ENCODE results near the gene CXXC1.
A peak's percentile ranks its signal among the peaks of the same experiment; 100 is the strongest.

The CXXC1 gene

DNA sequence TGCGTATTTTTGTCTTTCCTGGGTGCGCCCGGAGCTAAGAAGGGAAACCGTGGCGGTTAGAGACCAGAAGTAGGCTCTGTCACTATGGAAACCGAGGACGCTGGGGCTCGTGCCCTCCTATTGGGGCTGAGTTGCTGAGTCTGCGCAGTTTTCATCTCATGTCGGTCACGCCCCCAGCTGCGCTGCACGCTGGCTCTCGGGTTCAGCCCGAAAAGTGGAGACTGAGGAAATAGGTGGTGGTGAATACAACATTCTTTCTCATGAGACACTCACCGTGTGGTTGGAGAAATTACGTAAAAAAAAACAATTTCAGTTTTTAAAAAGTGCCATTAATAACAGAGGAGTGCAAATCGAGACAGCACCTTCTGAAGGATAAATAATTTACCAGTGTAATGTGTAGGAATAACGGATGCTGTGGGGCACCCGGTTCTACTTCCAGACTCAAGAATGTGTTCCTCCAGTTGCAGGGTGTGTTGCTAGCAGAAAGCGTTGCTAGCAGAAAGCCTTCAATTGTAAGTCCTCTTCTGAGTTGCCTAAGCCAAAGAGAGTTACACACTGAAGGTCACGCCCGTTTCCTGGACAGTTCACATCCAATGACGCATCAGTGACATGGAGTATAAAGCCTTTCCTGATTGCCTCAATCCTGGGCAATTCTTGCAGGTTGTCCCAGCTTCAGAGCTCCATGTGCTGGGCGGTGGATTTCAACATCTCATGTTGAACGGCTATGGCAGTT lies 20.4 kb upstream of the CXXC1 start:
- ATAC-seq, result peak; percentile 100
- TF ChIP-seq ISL1 (CRISPR knock-in tag; IDR thresholded peaks at IDR 0.05) (no peak), ZNF70 (CRISPR knock-in tag; IDR thresholded peaks at IDR 0.05) (no peak), TOX (CRISPR knock-in tag; IDR thresholded peaks at IDR 0.05; ENCODE audit: borderline replicate concordance) (no peak), BACH2 (CRISPR knock-in tag; IDR thresholded peaks at IDR 0.05; ENCODE audit: borderline replicate concordance) (no peak), ZNF565 (CRISPR knock-in tag; conservative IDR thresholded peaks at IDR 0.05; ENCODE audit: low read depth) (no peak), RARB (CRISPR knock-in tag; IDR thresholded peaks at IDR 0.05) (no peak), OSR1 (CRISPR knock-in tag; IDR thresholded peaks at IDR 0.05) (no peak), GLIS3 (CRISPR knock-in tag; IDR thresholded peaks at IDR 0.05) (no peak), SNAI2 (CRISPR knock-in tag; IDR thresholded peaks at IDR 0.05) (no peak), PPARA (CRISPR knock-in tag; IDR thresholded peaks at IDR 0.05; ENCODE audit: borderline replicate concordance) (no peak)
- TF ChIP-seq, protein P1, sequence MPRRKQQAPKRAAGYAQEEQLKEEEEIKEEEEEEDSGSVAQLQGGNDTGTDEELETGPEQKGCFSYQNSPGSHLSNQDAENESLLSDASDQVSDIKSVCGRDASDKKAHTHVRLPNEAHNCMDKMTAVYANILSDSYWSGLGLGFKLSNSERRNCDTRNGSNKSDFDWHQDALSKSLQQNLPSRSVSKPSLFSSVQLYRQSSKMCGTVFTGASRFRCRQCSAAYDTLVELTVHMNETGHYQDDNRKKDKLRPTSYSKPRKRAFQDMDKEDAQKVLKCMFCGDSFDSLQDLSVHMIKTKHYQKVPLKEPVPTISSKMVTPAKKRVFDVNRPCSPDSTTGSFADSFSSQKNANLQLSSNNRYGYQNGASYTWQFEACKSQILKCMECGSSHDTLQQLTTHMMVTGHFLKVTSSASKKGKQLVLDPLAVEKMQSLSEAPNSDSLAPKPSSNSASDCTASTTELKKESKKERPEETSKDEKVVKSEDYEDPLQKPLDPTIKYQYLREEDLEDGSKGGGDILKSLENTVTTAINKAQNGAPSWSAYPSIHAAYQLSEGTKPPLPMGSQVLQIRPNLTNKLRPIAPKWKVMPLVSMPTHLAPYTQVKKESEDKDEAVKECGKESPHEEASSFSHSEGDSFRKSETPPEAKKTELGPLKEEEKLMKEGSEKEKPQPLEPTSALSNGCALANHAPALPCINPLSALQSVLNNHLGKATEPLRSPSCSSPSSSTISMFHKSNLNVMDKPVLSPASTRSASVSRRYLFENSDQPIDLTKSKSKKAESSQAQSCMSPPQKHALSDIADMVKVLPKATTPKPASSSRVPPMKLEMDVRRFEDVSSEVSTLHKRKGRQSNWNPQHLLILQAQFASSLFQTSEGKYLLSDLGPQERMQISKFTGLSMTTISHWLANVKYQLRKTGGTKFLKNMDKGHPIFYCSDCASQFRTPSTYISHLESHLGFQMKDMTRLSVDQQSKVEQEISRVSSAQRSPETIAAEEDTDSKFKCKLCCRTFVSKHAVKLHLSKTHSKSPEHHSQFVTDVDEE (CRISPR knock-in tag; IDR thresholded peaks at IDR 0.05), result no peak
- TF ChIP-seq, protein P2, sequence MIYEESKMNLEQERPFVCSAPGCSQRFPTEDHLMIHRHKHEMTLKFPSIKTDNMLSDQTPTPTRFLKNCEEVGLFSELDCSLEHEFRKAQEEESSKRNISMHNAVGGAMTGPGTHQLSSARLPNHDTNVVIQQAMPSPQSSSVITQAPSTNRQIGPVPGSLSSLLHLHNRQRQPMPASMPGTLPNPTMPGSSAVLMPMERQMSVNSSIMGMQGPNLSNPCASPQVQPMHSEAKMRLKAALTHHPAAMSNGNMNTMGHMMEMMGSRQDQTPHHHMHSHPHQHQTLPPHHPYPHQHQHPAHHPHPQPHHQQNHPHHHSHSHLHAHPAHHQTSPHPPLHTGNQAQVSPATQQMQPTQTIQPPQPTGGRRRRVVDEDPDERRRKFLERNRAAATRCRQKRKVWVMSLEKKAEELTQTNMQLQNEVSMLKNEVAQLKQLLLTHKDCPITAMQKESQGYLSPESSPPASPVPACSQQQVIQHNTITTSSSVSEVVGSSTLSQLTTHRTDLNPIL (CRISPR knock-in tag; IDR thresholded peaks at IDR 0.05; ENCODE audit: low read depth), result no peak
- TF ChIP-seq, protein P3, sequence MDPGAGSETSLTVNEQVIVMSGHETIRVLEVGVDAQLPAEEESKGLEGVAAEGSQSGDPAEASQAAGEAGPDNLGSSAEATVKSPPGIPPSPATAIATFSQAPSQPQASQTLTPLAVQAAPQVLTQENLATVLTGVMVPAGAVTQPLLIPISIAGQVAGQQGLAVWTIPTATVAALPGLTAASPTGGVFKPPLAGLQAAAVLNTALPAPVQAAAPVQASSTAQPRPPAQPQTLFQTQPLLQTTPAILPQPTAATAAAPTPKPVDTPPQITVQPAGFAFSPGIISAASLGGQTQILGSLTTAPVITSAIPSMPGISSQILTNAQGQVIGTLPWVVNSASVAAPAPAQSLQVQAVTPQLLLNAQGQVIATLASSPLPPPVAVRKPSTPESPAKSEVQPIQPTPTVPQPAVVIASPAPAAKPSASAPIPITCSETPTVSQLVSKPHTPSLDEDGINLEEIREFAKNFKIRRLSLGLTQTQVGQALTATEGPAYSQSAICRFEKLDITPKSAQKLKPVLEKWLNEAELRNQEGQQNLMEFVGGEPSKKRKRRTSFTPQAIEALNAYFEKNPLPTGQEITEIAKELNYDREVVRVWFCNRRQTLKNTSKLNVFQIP (CRISPR knock-in tag; IDR thresholded peaks at IDR 0.05; ENCODE audit: borderline replicate concordance, low read depth), result no peak
- TF ChIP-seq, protein P4, sequence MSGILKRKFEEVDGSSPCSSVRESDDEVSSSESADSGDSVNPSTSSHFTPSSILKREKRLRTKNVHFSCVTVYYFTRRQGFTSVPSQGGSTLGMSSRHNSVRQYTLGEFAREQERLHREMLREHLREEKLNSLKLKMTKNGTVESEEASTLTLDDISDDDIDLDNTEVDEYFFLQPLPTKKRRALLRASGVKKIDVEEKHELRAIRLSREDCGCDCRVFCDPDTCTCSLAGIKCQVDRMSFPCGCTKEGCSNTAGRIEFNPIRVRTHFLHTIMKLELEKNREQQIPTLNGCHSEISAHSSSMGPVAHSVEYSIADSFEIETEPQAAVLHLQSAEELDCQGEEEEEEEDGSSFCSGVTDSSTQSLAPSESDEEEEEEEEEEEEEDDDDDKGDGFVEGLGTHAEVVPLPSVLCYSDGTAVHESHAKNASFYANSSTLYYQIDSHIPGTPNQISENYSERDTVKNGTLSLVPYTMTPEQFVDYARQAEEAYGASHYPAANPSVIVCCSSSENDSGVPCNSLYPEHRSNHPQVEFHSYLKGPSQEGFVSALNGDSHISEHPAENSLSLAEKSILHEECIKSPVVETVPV (CRISPR knock-in tag; IDR thresholded peaks at IDR 0.05), result no peak

DNA sequence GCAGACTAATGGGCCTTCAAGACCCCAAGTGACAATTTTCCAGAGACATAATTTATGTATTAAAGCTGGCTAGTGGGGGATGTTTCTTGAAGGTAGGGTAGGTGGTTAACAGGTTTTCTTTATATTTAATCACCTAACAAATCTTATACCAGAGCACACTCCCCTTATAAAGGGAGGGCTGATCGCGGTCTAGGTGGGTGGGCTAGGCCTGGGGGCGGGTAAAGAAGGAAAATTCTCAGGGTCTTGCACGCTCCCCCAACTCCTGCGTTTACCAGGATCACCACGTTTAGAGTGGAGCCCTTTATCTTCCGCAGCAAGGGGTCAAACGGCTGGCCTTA lies 19.9 kb upstream of the CXXC1 start:
- ATAC-seq, result peak; percentile 29; the same call in 2 of the 3 replicates
- no peak for TF ChIP-seq ZNF8 (CRISPR knock-in tag; IDR thresholded peaks at IDR 0.05)
- TF ChIP-seq, protein P3 (CRISPR knock-in tag; IDR thresholded peaks at IDR 0.05; ENCODE audit: borderline replicate concordance, low read depth), result no peak
- TF ChIP-seq, protein P1 (CRISPR knock-in tag; IDR thresholded peaks at IDR 0.05), result no peak
- TF ChIP-seq ZFP30 (CRISPR knock-in tag; IDR thresholded peaks at IDR 0.05), result no peak
- TF ChIP-seq CSDC2 (CRISPR knock-in tag; IDR thresholded peaks at IDR 0.05), result no peak
- TF ChIP-seq RARB (CRISPR knock-in tag; IDR thresholded peaks at IDR 0.05), result no peak
- TF ChIP-seq, protein P2 (CRISPR knock-in tag; IDR thresholded peaks at IDR 0.05; ENCODE audit: low read depth), result no peak
- no peak for TF ChIP-seq PPARA (CRISPR knock-in tag; IDR thresholded peaks at IDR 0.05; ENCODE audit: borderline replicate concordance)
- TF ChIP-seq ZFP3 (CRISPR knock-in tag; IDR thresholded peaks at IDR 0.05), result no peak
- TF ChIP-seq OSR1 (CRISPR knock-in tag; IDR thresholded peaks at IDR 0.05), result no peak
- TF ChIP-seq, protein P5, sequence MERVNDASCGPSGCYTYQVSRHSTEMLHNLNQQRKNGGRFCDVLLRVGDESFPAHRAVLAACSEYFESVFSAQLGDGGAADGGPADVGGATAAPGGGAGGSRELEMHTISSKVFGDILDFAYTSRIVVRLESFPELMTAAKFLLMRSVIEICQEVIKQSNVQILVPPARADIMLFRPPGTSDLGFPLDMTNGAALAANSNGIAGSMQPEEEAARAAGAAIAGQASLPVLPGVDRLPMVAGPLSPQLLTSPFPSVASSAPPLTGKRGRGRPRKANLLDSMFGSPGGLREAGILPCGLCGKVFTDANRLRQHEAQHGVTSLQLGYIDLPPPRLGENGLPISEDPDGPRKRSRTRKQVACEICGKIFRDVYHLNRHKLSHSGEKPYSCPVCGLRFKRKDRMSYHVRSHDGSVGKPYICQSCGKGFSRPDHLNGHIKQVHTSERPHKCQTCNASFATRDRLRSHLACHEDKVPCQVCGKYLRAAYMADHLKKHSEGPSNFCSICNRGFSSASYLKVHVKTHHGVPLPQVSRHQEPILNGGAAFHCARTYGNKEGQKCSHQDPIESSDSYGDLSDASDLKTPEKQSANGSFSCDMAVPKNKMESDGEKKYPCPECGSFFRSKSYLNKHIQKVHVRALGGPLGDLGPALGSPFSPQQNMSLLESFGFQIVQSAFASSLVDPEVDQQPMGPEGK (CRISPR knock-in tag; IDR thresholded peaks at IDR 0.05; ENCODE audit: borderline replicate concordance), result no peak
- TF ChIP-seq ZNF70 (CRISPR knock-in tag; IDR thresholded peaks at IDR 0.05), result no peak
- TF ChIP-seq ZNF565 (CRISPR knock-in tag; conservative IDR thresholded peaks at IDR 0.05; ENCODE audit: low read depth), result no peak
- no peak for TF ChIP-seq ZC3H10 (CRISPR knock-in tag; IDR thresholded peaks at IDR 0.05)
- TF ChIP-seq, protein P4 (CRISPR knock-in tag; IDR thresholded peaks at IDR 0.05), result no peak
- no peak for TF ChIP-seq GLIS3 (CRISPR knock-in tag; IDR thresholded peaks at IDR 0.05)
- no peak for TF ChIP-seq ARNTL (CRISPR knock-in tag; IDR thresholded peaks at IDR 0.05; ENCODE audit: borderline replicate concordance, low read depth)

All from SK-N-SH treated with all-trans-retinoic acid at 6 μM for 48 hours (cell line).